ENCODE results near the gene DISP3.

Gene DISP3

GRCh38 chr1:11543796-11544195 is 64.8 kb downstream of the DISP3 start:
- DNase-seq (ENCODE audit: low read depth in 3 of 3) = no peak

GRCh38 chr1:11546456-11546855 is 67.5 kb downstream of the DISP3 start:
- DNase-seq (ENCODE audit: low read depth in 3 of 3) = no peak

- no peak for DNase-seq (ENCODE audit: low read depth in 3 of 3)
These were observed 71.8 kb downstream of the DISP3 start for GRCh38 chr1:11550664-11551283.

- DNase-seq (ENCODE audit: low read depth in 3 of 3) = no peak
These were observed 79.3 kb downstream of the DISP3 start for GRCh38 chr1:11558276-11558675.

GRCh38 chr1:11558871-11559590 is 80.1 kb downstream of the DISP3 start:
- DNase-seq (ENCODE audit: low read depth in 3 of 3) = no peak

- no peak for DNase-seq (ENCODE audit: low read depth in 3 of 3)
These were observed 80.6 kb downstream of the DISP3 start for GRCh38 chr1:11559591-11559970.

GRCh38 chr1:11560061-11560460 is 81.1 kb downstream of the DISP3 start:
- no peak for DNase-seq (ENCODE audit: low read depth in 3 of 3)

- no peak for DNase-seq (ENCODE audit: low read depth in 3 of 3)
These were observed 82.8 kb downstream of the DISP3 start for GRCh38 chr1:11561740-11562139.

- DNase-seq (ENCODE audit: low read depth in 3 of 3) = no peak
These were observed 83.7 kb downstream of the DISP3 start for GRCh38 chr1:11562664-11563063.

- no peak for DNase-seq (ENCODE audit: low read depth in 3 of 3)
These were observed 84.7 kb downstream of the DISP3 start for GRCh38 chr1:11563560-11564069.

GRCh38 chr1:11564237-11564636 is 85.3 kb downstream of the DISP3 start:
- DNase-seq (ENCODE audit: low read depth in 3 of 3) = no peak

- DNase-seq (ENCODE audit: low read depth in 3 of 3) = no peak
These were observed 87.3 kb downstream of the DISP3 start for GRCh38 chr1:11566042-11566850.

- DNase-seq (ENCODE audit: low read depth in 3 of 3) = no peak
These were observed 88.5 kb downstream of the DISP3 start for GRCh38 chr1:11567244-11568065.

- DNase-seq (ENCODE audit: low read depth in 3 of 3) = no peak
These were observed 89.7 kb downstream of the DISP3 start for GRCh38 chr1:11568687-11569086.

- DNase-seq (ENCODE audit: low read depth in 3 of 3) = no peak
These were observed 90.6 kb downstream of the DISP3 start for GRCh38 chr1:11569551-11569950.

- DNase-seq (ENCODE audit: low read depth in 3 of 3) = no peak
These were observed 91.0 kb downstream of the DISP3 start for GRCh38 chr1:11569954-11570353.

- DNase-seq (ENCODE audit: low read depth in 3 of 3) = no peak
These were observed 91.9 kb downstream of the DISP3 start for GRCh38 chr1:11570821-11571380.

GRCh38 chr1:11571906-11572616 is 93.1 kb downstream of the DISP3 start:
- DNase-seq (ENCODE audit: low read depth in 3 of 3) = no peak

- no peak for DNase-seq (ENCODE audit: low read depth in 3 of 3)
These were observed 94.2 kb downstream of the DISP3 start for GRCh38 chr1:11573116-11573692.

- DNase-seq (ENCODE audit: low read depth in 3 of 3) = no peak
These were observed 96.6 kb downstream of the DISP3 start for GRCh38 chr1:11575553-11575952.
